ENCODE measurements around the gene TRMT61A. TPM values are rescaled to one million over a fixed set of nuclear protein-coding genes. Genes with fewer than 3 reads are reported as not detected.

The TRMT61A gene
- total and polyA plus RNA-seq, 2 of the 13 experiments (the other 11 are each of a cell fraction or from before 2014, with no cell fraction given), result 6.5 to 13.6 TPM

GRCh38 chr14:103522649-103523574 lies 6.1 kb upstream of the TRMT61A start, which contains the start of gene CKB (continued):
- TF ChIP-seq, protein P1, sequence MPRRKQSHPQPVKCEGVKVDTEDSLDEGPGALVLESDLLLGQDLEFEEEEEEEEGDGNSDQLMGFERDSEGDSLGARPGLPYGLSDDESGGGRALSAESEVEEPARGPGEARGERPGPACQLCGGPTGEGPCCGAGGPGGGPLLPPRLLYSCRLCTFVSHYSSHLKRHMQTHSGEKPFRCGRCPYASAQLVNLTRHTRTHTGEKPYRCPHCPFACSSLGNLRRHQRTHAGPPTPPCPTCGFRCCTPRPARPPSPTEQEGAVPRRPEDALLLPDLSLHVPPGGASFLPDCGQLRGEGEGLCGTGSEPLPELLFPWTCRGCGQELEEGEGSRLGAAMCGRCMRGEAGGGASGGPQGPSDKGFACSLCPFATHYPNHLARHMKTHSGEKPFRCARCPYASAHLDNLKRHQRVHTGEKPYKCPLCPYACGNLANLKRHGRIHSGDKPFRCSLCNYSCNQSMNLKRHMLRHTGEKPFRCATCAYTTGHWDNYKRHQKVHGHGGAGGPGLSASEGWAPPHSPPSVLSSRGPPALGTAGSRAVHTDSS (CRISPR knock-in tag; conservative IDR thresholded peaks at IDR 0.05), result no peak
- TF ChIP-seq RERE (CRISPR knock-in tag; IDR thresholded peaks at IDR 0.05; ENCODE audit: low read depth) (no peak), ZNF44 (CRISPR knock-in tag; IDR thresholded peaks at IDR 0.05) (no peak), MIER2 (CRISPR knock-in tag; IDR thresholded peaks at IDR 0.05) (no peak), ZNF773 (CRISPR knock-in tag; IDR thresholded peaks at IDR 0.05; ENCODE audit: borderline replicate concordance) (no peak)
